Activated CD4-positive, alpha-beta T cell treated with anti-CD3 and anti-CD28 coated beads, Interleukin-2, amount 50 U/mL, for 4 hours (primary cell): ENCODE measurements around the gene TTI1.

Source experiments
- DNase-seq, 2 experiments: peaks; one replicate each; pipeline ENCODE4 v3.0.0-alpha.2; 2020

TTI1 gene

GRCh38 chr20:38033330-38034107 lies at the start of gene TTI1, which contains the start of gene RPRD1B:
TTI1 (minus strand) TSS chr20:38033456; CDS start chr20:38013816, 19,640 bp downstream.
RPRD1B (plus strand) TSS chr20:38033746; CDS start chr20:38033948, 202 bp downstream.
- DNase-seq: peak; percentile 85 to 86

GRCh38 chr20:38082894-38083293 lies 49.6 kb upstream of the TTI1 start:
- no peak for DNase-seq

- DNase-seq: no peak
Measured at GRCh38 chr20:38081575-38081974, 48.3 kb upstream of the TTI1 start.

GRCh38 chr20:38079353-38079752 lies 46.1 kb upstream of the TTI1 start:
- no peak for DNase-seq

- DNase-seq: no peak
Measured at GRCh38 chr20:38078084-38078483, 44.8 kb upstream of the TTI1 start.

- DNase-seq: no peak
Measured at GRCh38 chr20:38076548-38076947, 43.3 kb upstream of the TTI1 start.

GRCh38 chr20:38075161-38075998 lies 42.1 kb upstream of the TTI1 start:
- no peak for DNase-seq

GRCh38 chr20:38073307-38074071 lies 40.2 kb upstream of the TTI1 start:
- no peak for DNase-seq

GRCh38 chr20:38072898-38073297 lies 39.6 kb upstream of the TTI1 start:
- DNase-seq: no peak

- DNase-seq: no peak
Measured at GRCh38 chr20:38067717-38068365, 34.6 kb upstream of the TTI1 start.

- no peak for DNase-seq
Measured at GRCh38 chr20:38066969-38067716, 33.9 kb upstream of the TTI1 start.

GRCh38 chr20:38065764-38066375 lies 32.6 kb upstream of the TTI1 start:
- DNase-seq: no peak

- DNase-seq: no peak
Measured at GRCh38 chr20:38063911-38064530, 30.8 kb upstream of the TTI1 start.

GRCh38 chr20:38062890-38063289 lies 29.6 kb upstream of the TTI1 start:
- DNase-seq: no peak

GRCh38 chr20:38061109-38061508 lies 27.9 kb upstream of the TTI1 start:
- no peak for DNase-seq

- DNase-seq: no peak
Measured at GRCh38 chr20:38060536-38060935, 27.3 kb upstream of the TTI1 start.

- no peak for DNase-seq
Measured at GRCh38 chr20:38059832-38060231, 26.6 kb upstream of the TTI1 start.

GRCh38 chr20:38057351-38057972 lies 24.2 kb upstream of the TTI1 start:
- DNase-seq: peak; percentile 62 to 72

- no peak for DNase-seq
Measured at GRCh38 chr20:38055848-38056247, 22.6 kb upstream of the TTI1 start.

- DNase-seq: no peak
Measured at GRCh38 chr20:38055294-38055693, 22.0 kb upstream of the TTI1 start.
